Purkinje cell (primary cell): Measurements from ENCODE around the gene FUT7. TPM values are rescaled to one million over a fixed set of nuclear protein-coding genes. Genes with fewer than 3 reads are reported as not detected.

Experiments used
- polyA plus RNA-seq: library from polyadenylated mRNA; unstranded; fragments of >200 nt; fragmentation: Nextera tagmentation; gene quantifications from 2 replicates; pipeline ENCODE4 v1.2.1, GENCODE V29; 2014

FUT7 gene
- not detected in 2 replicates for polyA plus RNA-seq

GRCh38 chr9:137031904-137032640, at the start of gene FUT7:
FUT7 (minus strand) TSS chr9:137032088; CDS start chr9:137031991, 97 bp downstream.

GRCh38 chr9:137077010-137077747, 45.3 kb upstream of the FUT7 start, which contains the start of gene UAP1L1:
UAP1L1 (plus strand) TSS chr9:137077517; CDS start chr9:137077533, 16 bp downstream.

GRCh38 chr9:137070201-137070905, 38.5 kb upstream of the FUT7 start, which contains the start of gene SAPCD2:
SAPCD2 (minus strand) TSS chr9:137070557; CDS start chr9:137070460, 97 bp downstream.

GRCh38 chr9:137053944-137054931, 22.4 kb upstream of the FUT7 start, which contains the start of gene ENTPD2:
ENTPD2 (minus strand) TSS chr9:137054061; CDS start chr9:137053997, 64 bp downstream.

GRCh38 chr9:137046088-137046787, 14.3 kb upstream of the FUT7 start, which contains the start of gene NPDC1:
NPDC1 (minus strand) TSS chr9:137046177; CDS start chr9:137045989, 188 bp downstream.

GRCh38 chr9:137027369-137028262, 4.3 kb downstream of the FUT7 start, which contains the start of gene ABCA2:
ABCA2 (minus strand) TSS chr9:137028237; CDS start chr9:137028140, 97 bp downstream.

GRCh38 chr9:136996361-136997292, 35.3 kb downstream of the FUT7 start, which contains the start of gene CLIC3:
CLIC3 (minus strand) TSS chr9:136996568; CDS start chr9:136996543, 25 bp downstream.

GRCh38 chr9:136991993-136992818, 39.7 kb downstream of the FUT7 start, which contains the start of gene PAXX:
PAXX (plus strand) TSS chr9:136992422; CDS start chr9:136992444, 22 bp downstream.

GRCh38 chr9:136982232-136983051, 49.4 kb downstream of the FUT7 start, which contains the start of gene LCNL1:
LCNL1 (plus strand) TSS chr9:136982993; CDS start chr9:136983587, 594 bp downstream.

Other genes with a start within 250 kb of the FUT7 start
- 91.0 and 93.8 TPM in 2 replicates for gene TMEM141, start 240.7 kb downstream of the FUT7 start, polyA plus RNA-seq
- not detected in 2 replicates for gene CCDC183, start 235.8 kb downstream of the FUT7 start, polyA plus RNA-seq
- gene RABL6, start 224.1 kb downstream of the FUT7 start, polyA plus RNA-seq: 1.2 and 1.9 TPM in 2 replicates
- not detected in 2 replicates for gene AJM1, start 189.6 kb downstream of the FUT7 start, polyA plus RNA-seq
- gene PHPT1, start 182.7 kb downstream of the FUT7 start, polyA plus RNA-seq: 274 and 285 TPM in 2 replicates
- gene MAMDC4, start 179.7 kb downstream of the FUT7 start, polyA plus RNA-seq: 0.12 and 0.14 TPM in 2 replicates
- 421 and 539 TPM in 2 replicates for gene EDF1, start 165.8 kb downstream of the FUT7 start, polyA plus RNA-seq
- 1.1 and 1.4 TPM in 2 replicates for gene TRAF2, start 145.6 kb downstream of the FUT7 start, polyA plus RNA-seq
- 0.56 and 2.2 TPM in 2 replicates for gene FBXW5, start 87.3 kb downstream of the FUT7 start, polyA plus RNA-seq
- gene C8G, start 86.8 kb downstream of the FUT7 start, polyA plus RNA-seq: 0.90 TPM in 1 of 2 replicates, not detected in the other
- gene LCN12, start 79.8 kb downstream of the FUT7 start, polyA plus RNA-seq: not detected in 2 replicates
- 67.9 and 135 TPM in 2 replicates for gene PTGDS, start 54.6 kb downstream of the FUT7 start, polyA plus RNA-seq
- not detected in 2 replicates for gene LCNL1, start 49.1 kb downstream of the FUT7 start, polyA plus RNA-seq
- 4.7 TPM in 2 replicates for gene PAXX, start 39.7 kb downstream of the FUT7 start, polyA plus RNA-seq
- not detected in 2 replicates for gene CLIC3, start 35.5 kb downstream of the FUT7 start, polyA plus RNA-seq
- gene ABCA2, start 3.9 kb downstream of the FUT7 start, polyA plus RNA-seq: 0.60 and 0.74 TPM in 2 replicates
- 10.3 and 19.0 TPM in 2 replicates for gene NPDC1, start 14.1 kb upstream of the FUT7 start, polyA plus RNA-seq
- gene ENTPD2, start 22.0 kb upstream of the FUT7 start, polyA plus RNA-seq: not detected in 2 replicates
- 0.24 TPM in 1 of 2 replicates, not detected in the other for gene SAPCD2, start 38.5 kb upstream of the FUT7 start, polyA plus RNA-seq
- not detected in 2 replicates for gene UAP1L1, start 45.4 kb upstream of the FUT7 start, polyA plus RNA-seq
- 5.7 and 15.4 TPM in 2 replicates for gene MAN1B1, start 54.9 kb upstream of the FUT7 start, polyA plus RNA-seq
- gene DPP7, start 82.6 kb upstream of the FUT7 start, polyA plus RNA-seq: 9.9 and 22.2 TPM in 2 replicates
- gene GRIN1, start 107.1 kb upstream of the FUT7 start, polyA plus RNA-seq: 21.4 and 26.3 TPM in 2 replicates
- not detected in 2 replicates for gene LRRC26, start 138.0 kb upstream of the FUT7 start, polyA plus RNA-seq
- gene TMEM210, start 140.0 kb upstream of the FUT7 start, polyA plus RNA-seq: not detected in 2 replicates
- gene ANAPC2, start 156.5 kb upstream of the FUT7 start, polyA plus RNA-seq: 0.71 TPM in 1 of 2 replicates, not detected in the other
- gene SSNA1, start 156.6 kb upstream of the FUT7 start, polyA plus RNA-seq: 7.4 and 25.2 TPM in 2 replicates
- 0.44 and 0.99 TPM in 2 replicates for gene TPRN, start 168.7 kb upstream of the FUT7 start, polyA plus RNA-seq
- gene TMEM203, start 173.6 kb upstream of the FUT7 start, polyA plus RNA-seq: 21.0 and 30.3 TPM in 2 replicates
- 0.10 and 0.11 TPM in 2 replicates for gene NDOR1, start 173.6 kb upstream of the FUT7 start, polyA plus RNA-seq
- 2.6 and 5.0 TPM in 2 replicates for gene RNF208, start 190.2 kb upstream of the FUT7 start, polyA plus RNA-seq
- 0.26 TPM in 1 of 2 replicates, not detected in the other for gene CYSRT1, start 193.1 kb upstream of the FUT7 start, polyA plus RNA-seq
- not detected in 2 replicates for gene RNF224, start 195.4 kb upstream of the FUT7 start, polyA plus RNA-seq
- not detected in 2 replicates for gene SLC34A3, start 198.8 kb upstream of the FUT7 start, polyA plus RNA-seq
- gene TUBB4B, start 209.2 kb upstream of the FUT7 start, polyA plus RNA-seq: 94.6 and 103 TPM in 2 replicates
- gene STPG3, start 219.2 kb upstream of the FUT7 start, polyA plus RNA-seq: not detected in 2 replicates
- 0.38 and 1.0 TPM in 2 replicates for gene NELFB, start 223.2 kb upstream of the FUT7 start, polyA plus RNA-seq
- gene TOR4A, start 245.6 kb upstream of the FUT7 start, polyA plus RNA-seq: not detected in 2 replicates